ENCODE data around the gene UGGT1.

Gene UGGT1

GRCh38 chr2:128134573-128134972 is 43.6 kb downstream of the UGGT1 start:
- H3K27ac ChIP-seq (ENCODE audit: low read depth, low read length) = no peak overlapping the region
- no peak overlapping the region for H3K9ac ChIP-seq (ENCODE audit: low read length)
- H3K9me3 ChIP-seq (ENCODE audit: insufficient read depth, low read length) = no peaks in the 10 kb centered on the region
- no peak overlapping the region for H3K4me3 ChIP-seq (ENCODE audit: insufficient read depth, low read length, poor library complexity, severe bottlenecking)
- no peaks in the 10 kb centered on the region for H3K27me3 ChIP-seq (ENCODE audit: low read length)
- peaks cover 53% of the 10 kb centered on the region for H3K36me3 ChIP-seq (ENCODE audit: low read length)
- H3K4me2 ChIP-seq (ENCODE audit: low read depth, low read length, poor library complexity, severe bottlenecking) = no peak overlapping the region
- TF ChIP-seq CTCF (IDR thresholded peaks at IDR 0.05; ENCODE audit: insufficient read depth, low read length, poor library complexity, severe bottlenecking) = no peak
- no peak for TF ChIP-seq EZH2phosphoT487 (conservative IDR thresholded peaks at IDR 0.05; ENCODE audit: low read length)
- H3K79me2 ChIP-seq (ENCODE audit: insufficient read depth, low read length) = no peaks in the 10 kb centered on the region; the same call in 1 of the 2 replicates
- no peak overlapping the region for H2AFZ ChIP-seq (ENCODE audit: low read depth, low read length, severe bottlenecking)
- H3K9me2 ChIP-seq (replicated peaks; ENCODE audit: insufficient read depth, low read length) = no peaks in the 10 kb centered on the region
- H3F3A ChIP-seq (ENCODE audit: insufficient read depth) = no peaks in the 10 kb centered on the region
- H4K20me1 ChIP-seq (ENCODE audit: low read depth, low read length) = no peaks in the 10 kb centered on the region

GRCh38 chr2:128137094-128137616 is 46.2 kb downstream of the UGGT1 start:
- no peak overlapping the region for H3K4me2 ChIP-seq (ENCODE audit: low read depth, low read length, poor library complexity, severe bottlenecking)
- no peaks in the 10 kb centered on the region for H3F3A ChIP-seq (ENCODE audit: insufficient read depth)
- no peak overlapping the region for H2AFZ ChIP-seq (ENCODE audit: low read depth, low read length, severe bottlenecking)
- H4K20me1 ChIP-seq (ENCODE audit: low read depth, low read length) = no peaks in the 10 kb centered on the region
- H3K27ac ChIP-seq (ENCODE audit: low read depth, low read length) = no peak overlapping the region
- TF ChIP-seq CTCF (IDR thresholded peaks at IDR 0.05; ENCODE audit: insufficient read depth, low read length, poor library complexity, severe bottlenecking) = no peak
- TF ChIP-seq EZH2phosphoT487 (conservative IDR thresholded peaks at IDR 0.05; ENCODE audit: low read length) = no peak
- no peaks in the 10 kb centered on the region for H3K9me3 ChIP-seq (ENCODE audit: insufficient read depth, low read length)
- no peaks in the 10 kb centered on the region for H3K27me3 ChIP-seq (ENCODE audit: low read length)
- H3K36me3 ChIP-seq (ENCODE audit: low read length) = peaks cover 44% of the 10 kb centered on the region
- no peaks in the 10 kb centered on the region; the same call in 1 of the 2 replicates for H3K79me2 ChIP-seq (ENCODE audit: insufficient read depth, low read length)
- no peak overlapping the region for H3K4me3 ChIP-seq (ENCODE audit: insufficient read depth, low read length, poor library complexity, severe bottlenecking)
- H3K9ac ChIP-seq (ENCODE audit: low read length) = no peak overlapping the region
- H3K9me2 ChIP-seq (replicated peaks; ENCODE audit: insufficient read depth, low read length) = no peaks in the 10 kb centered on the region

GRCh38 chr2:128139624-128140023 is 48.6 kb downstream of the UGGT1 start:
- no peaks in the 10 kb centered on the region; the same call in 1 of the 2 replicates for H3K79me2 ChIP-seq (ENCODE audit: insufficient read depth, low read length)
- no peaks in the 10 kb centered on the region for H3K9me3 ChIP-seq (ENCODE audit: insufficient read depth, low read length)
- H3K27me3 ChIP-seq (ENCODE audit: low read length) = no peaks in the 10 kb centered on the region
- H3K4me2 ChIP-seq (ENCODE audit: low read depth, low read length, poor library complexity, severe bottlenecking) = no peak overlapping the region
- no peaks in the 10 kb centered on the region for H3K9me2 ChIP-seq (replicated peaks; ENCODE audit: insufficient read depth, low read length)
- no peak for TF ChIP-seq EZH2phosphoT487 (conservative IDR thresholded peaks at IDR 0.05; ENCODE audit: low read length)
- no peak for TF ChIP-seq CTCF (IDR thresholded peaks at IDR 0.05; ENCODE audit: insufficient read depth, low read length, poor library complexity, severe bottlenecking)
- peaks cover 34% of the 10 kb centered on the region for H3K36me3 ChIP-seq (ENCODE audit: low read length)
- H3K9ac ChIP-seq (ENCODE audit: low read length) = no peak overlapping the region
- no peak overlapping the region for H2AFZ ChIP-seq (ENCODE audit: low read depth, low read length, severe bottlenecking)
- peaks cover 18% of the 10 kb centered on the region for H3F3A ChIP-seq (ENCODE audit: insufficient read depth)
- H3K27ac ChIP-seq (ENCODE audit: low read depth, low read length) = no peak overlapping the region
- no peaks in the 10 kb centered on the region for H4K20me1 ChIP-seq (ENCODE audit: low read depth, low read length)
- no peak overlapping the region for H3K4me3 ChIP-seq (ENCODE audit: insufficient read depth, low read length, poor library complexity, severe bottlenecking)

Data from SU-DHL-6 (cell line).